Activated naive CD4-positive, alpha-beta T cell treated with anti-CD3 and anti-CD28 coated beads, Interleukin-2, amount 50 U/mL, for 72 hours (primary cell): ENCODE results near the gene RBM10. TPM values are rescaled to one million over a fixed set of nuclear protein-coding genes. Genes with fewer than 3 reads are reported as not detected.

Experiments
- ATAC-seq, 2 donors: fragments of 150-1000 bp; cut with Tn5 transposase; 2 replicates each; pipeline ENCODE4 v1.10.0; 2021; ENCODE audit warnings: mild to moderate bottlenecking in 2 of 2, moderate library complexity in 2 of 2
- DNase-seq, 2 donors: peaks; one replicate each; pipeline ENCODE4 v3.0.0; 2021 to 2022; ENCODE audit warnings: low spot score in 2 of 2
- H3K27ac Mint-ChIP-seq, 2 donors: one replicate each; pipeline ENCODE4 v1.8.0; 2022; ENCODE audit warnings: mild to moderate bottlenecking in 2 of 2, mixed read lengths in 2 of 2
- H3K36me3 Mint-ChIP-seq, 2 donors: one replicate each; pipeline ENCODE4 v1.8.0; 2022; ENCODE audit warnings: mixed read lengths in 2 of 2
- H3K9me3 Mint-ChIP-seq, 2 donors: one replicate each; pipeline ENCODE4 v1.8.0; 2022; ENCODE audit warnings: mixed read lengths in 2 of 2
- total RNA-seq, 2 donors: library from RNA; stranded (reverse); gene quantifications; one replicate each; pipeline ENCODE4 v1.2.3, GENCODE V29; 2022

RBM10 gene
- total RNA-seq, 2 donors from 2014 or later: 54.7 to 61.3 TPM

- Mint-ChIP-seq H3K36me3 (peaks cover 19 to 25% of the 10 kb centered on the region in 2 donors), H3K9me3 (no peaks in the 10 kb centered on the region), H3K27ac (no peak overlapping the region)
- ATAC-seq (no peak), DNase-seq (no peak)
Observed at GRCh38 chrX:47199286-47199685, 54.3 kb downstream of the RBM10 start.

- no peaks in the 10 kb centered on the region for H3K9me3 Mint-ChIP-seq
- DNase-seq (no peak), ATAC-seq (no peak)
- H3K36me3 Mint-ChIP-seq: peaks cover 15 to 18% of the 10 kb centered on the region in 2 donors
- peak overlapping the region; percentile 60 to 74 for H3K27ac Mint-ChIP-seq
Observed at GRCh38 chrX:47200385-47201150, 55.5 kb downstream of the RBM10 start.

- Mint-ChIP-seq H3K27ac (peak overlapping the region in 1 of 2 donors; percentile 68), H3K9me3 (no peaks in the 10 kb centered on the region), H3K36me3 (peaks cover 6 to 10% of the 10 kb centered on the region in 2 donors)
- DNase-seq (no peak), ATAC-seq (no peak)
Observed at GRCh38 chrX:47201345-47201944, 56.4 kb downstream of the RBM10 start.

GRCh38 chrX:47202316-47202715 lies 57.3 kb downstream of the RBM10 start:
- no peak overlapping the region for H3K27ac Mint-ChIP-seq
- DNase-seq: no peak
- H3K36me3 Mint-ChIP-seq: peaks cover 10% of the 10 kb centered on the region in 2 donors
- H3K9me3 Mint-ChIP-seq: no peaks in the 10 kb centered on the region
- ATAC-seq: no peak

GRCh38 chrX:47202877-47203276 lies 57.9 kb downstream of the RBM10 start:
- ATAC-seq (no peak), DNase-seq (no peak)
- Mint-ChIP-seq H3K36me3 (peaks cover 10% of the 10 kb centered on the region in 2 donors), H3K9me3 (no peaks in the 10 kb centered on the region), H3K27ac (no peak overlapping the region)

- peaks cover 6 to 10% of the 10 kb centered on the region in 2 donors for H3K36me3 Mint-ChIP-seq
- no peak for ATAC-seq
- H3K27ac Mint-ChIP-seq: no peak overlapping the region
- H3K9me3 Mint-ChIP-seq: no peaks in the 10 kb centered on the region
- no peak for DNase-seq
Observed at GRCh38 chrX:47204970-47205369, 59.9 kb downstream of the RBM10 start.

GRCh38 chrX:47206316-47206715 lies 61.3 kb downstream of the RBM10 start:
- Mint-ChIP-seq H3K27ac (peak overlapping the region in 1 of 2 donors; percentile 63), H3K9me3 (no peaks in the 10 kb centered on the region), H3K36me3 (peaks cover 6% of the 10 kb centered on the region in 2 donors)
- DNase-seq (no peak), ATAC-seq (no peak)

GRCh38 chrX:47208108-47208507 lies 63.1 kb downstream of the RBM10 start:
- no peaks in the 10 kb centered on the region for H3K9me3 Mint-ChIP-seq
- no peak overlapping the region for H3K27ac Mint-ChIP-seq
- peaks cover 6 to 10% of the 10 kb centered on the region in 2 donors for H3K36me3 Mint-ChIP-seq
- ATAC-seq (no peak), DNase-seq (no peak)

GRCh38 chrX:47209508-47210238 lies 64.7 kb downstream of the RBM10 start:
- no peak for ATAC-seq
- H3K27ac Mint-ChIP-seq: no peak overlapping the region
- H3K36me3 Mint-ChIP-seq: peaks cover 6 to 9% of the 10 kb centered on the region in 2 donors
- no peak for DNase-seq
- H3K9me3 Mint-ChIP-seq: no peaks in the 10 kb centered on the region

GRCh38 chrX:47210661-47211425 lies 65.8 kb downstream of the RBM10 start:
- no peak for DNase-seq
- no peak for ATAC-seq
- no peaks in the 10 kb centered on the region for H3K9me3 Mint-ChIP-seq
- peak overlapping the region in 1 of 2 donors; percentile 65 for H3K27ac Mint-ChIP-seq
- H3K36me3 Mint-ChIP-seq: peaks cover 5 to 8% of the 10 kb centered on the region in 2 donors

GRCh38 chrX:47212381-47213293 lies 67.6 kb downstream of the RBM10 start:
- peak overlapping the region in 1 of 2 donors; percentile 95 for H3K27ac Mint-ChIP-seq
- H3K9me3 Mint-ChIP-seq: no peaks in the 10 kb centered on the region
- no peak for ATAC-seq
- peak in 1 of 2 donors; percentile 16 for DNase-seq
- peaks cover 5 to 13% of the 10 kb centered on the region in 2 donors for H3K36me3 Mint-ChIP-seq

- ATAC-seq: no peak
- Mint-ChIP-seq H3K36me3 (peaks cover 10 to 20% of the 10 kb centered on the region in 2 donors), H3K9me3 (no peaks in the 10 kb centered on the region), H3K27ac (peak overlapping the region in 1 of 2 donors; percentile 93)
- DNase-seq: no peak
Observed at GRCh38 chrX:47214435-47215077, 69.5 kb downstream of the RBM10 start.

GRCh38 chrX:47215291-47215900 lies 70.4 kb downstream of the RBM10 start:
- ATAC-seq (no peak), DNase-seq (no peak)
- peak overlapping the region; percentile 93 to 99 for H3K27ac Mint-ChIP-seq
- peaks cover 18 to 26% of the 10 kb centered on the region in 2 donors for H3K36me3 Mint-ChIP-seq
- no peaks in the 10 kb centered on the region for H3K9me3 Mint-ChIP-seq

GRCh38 chrX:47216393-47216925 lies 71.4 kb downstream of the RBM10 start:
- ATAC-seq (no peak), DNase-seq (no peak)
- Mint-ChIP-seq H3K27ac (peak overlapping the region; percentile 99), H3K9me3 (no peaks in the 10 kb centered on the region), H3K36me3 (peaks cover 21 to 26% of the 10 kb centered on the region in 2 donors)
